ENCODE measurements around the gene DNAJC27.

The DNAJC27 gene

DNA sequence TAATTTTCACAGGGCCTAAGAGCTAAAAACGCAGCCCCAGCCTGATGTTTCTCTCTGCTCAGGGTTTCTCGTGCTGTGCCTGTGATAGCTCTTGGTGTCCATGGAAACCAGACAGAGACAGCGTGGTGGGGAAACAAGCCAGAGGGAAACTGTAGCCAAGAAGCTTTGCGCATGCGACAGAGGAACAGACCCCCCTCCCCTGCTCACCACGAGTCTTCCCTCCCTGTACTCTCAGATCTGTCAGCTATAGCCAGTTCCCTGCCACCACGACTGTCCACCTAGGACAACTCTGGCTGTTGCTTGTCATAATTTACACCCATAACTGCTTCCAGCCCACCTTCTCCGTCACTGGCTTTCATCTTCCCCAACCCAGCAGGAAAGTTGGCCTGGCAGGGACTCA lies 13.2 kb upstream of the DNAJC27 start:
- DNase-seq (ENCODE audit: insufficient read length, low spot score) (no peak), FAIRE-seq (no peak)
- TF ChIP-seq, protein P1, sequence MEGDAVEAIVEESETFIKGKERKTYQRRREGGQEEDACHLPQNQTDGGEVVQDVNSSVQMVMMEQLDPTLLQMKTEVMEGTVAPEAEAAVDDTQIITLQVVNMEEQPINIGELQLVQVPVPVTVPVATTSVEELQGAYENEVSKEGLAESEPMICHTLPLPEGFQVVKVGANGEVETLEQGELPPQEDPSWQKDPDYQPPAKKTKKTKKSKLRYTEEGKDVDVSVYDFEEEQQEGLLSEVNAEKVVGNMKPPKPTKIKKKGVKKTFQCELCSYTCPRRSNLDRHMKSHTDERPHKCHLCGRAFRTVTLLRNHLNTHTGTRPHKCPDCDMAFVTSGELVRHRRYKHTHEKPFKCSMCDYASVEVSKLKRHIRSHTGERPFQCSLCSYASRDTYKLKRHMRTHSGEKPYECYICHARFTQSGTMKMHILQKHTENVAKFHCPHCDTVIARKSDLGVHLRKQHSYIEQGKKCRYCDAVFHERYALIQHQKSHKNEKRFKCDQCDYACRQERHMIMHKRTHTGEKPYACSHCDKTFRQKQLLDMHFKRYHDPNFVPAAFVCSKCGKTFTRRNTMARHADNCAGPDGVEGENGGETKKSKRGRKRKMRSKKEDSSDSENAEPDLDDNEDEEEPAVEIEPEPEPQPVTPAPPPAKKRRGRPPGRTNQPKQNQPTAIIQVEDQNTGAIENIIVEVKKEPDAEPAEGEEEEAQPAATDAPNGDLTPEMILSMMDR (IDR thresholded peaks at IDR 0.05; ENCODE audit: insufficient read depth, missing control alignments): no peak

DNA sequence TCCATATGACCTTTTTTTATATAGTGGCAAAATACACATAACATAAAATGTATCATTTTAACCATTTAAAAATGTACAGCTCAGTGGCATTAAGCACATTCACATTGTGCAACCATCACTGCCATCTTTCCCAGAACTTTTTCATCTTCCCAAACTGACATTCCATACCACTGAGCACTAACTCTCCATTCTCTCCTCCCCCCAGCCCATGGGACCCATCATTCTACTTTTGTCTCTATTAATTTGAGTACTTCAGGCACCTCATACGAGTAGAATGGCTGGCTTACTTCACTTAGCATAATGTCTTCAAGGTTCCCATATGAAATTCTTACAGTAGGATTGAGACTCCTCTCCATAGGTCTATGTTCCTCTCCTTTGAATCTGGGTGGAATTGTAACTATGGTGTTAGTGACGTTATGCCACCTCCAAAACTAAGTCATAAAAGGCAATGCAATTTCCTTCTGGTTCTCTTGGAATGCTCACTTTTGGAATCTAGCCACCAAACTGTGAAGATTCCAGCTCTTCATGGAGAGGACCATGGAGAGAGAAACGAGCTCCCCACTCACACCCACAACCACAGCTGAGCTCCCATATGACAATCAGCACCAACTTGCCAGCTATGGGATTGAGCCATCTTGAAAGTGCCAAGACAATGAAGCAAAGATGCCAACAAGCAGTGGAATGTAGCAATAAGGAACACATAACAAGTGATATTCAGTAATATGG lies 9.8 kb upstream of the DNAJC27 start:
- TF ChIP-seq, protein P1 (IDR thresholded peaks at IDR 0.05; ENCODE audit: insufficient read depth, missing control alignments): no peak
- DNase-seq (ENCODE audit: insufficient read length, low spot score): no peak
- no peak for FAIRE-seq

DNA sequence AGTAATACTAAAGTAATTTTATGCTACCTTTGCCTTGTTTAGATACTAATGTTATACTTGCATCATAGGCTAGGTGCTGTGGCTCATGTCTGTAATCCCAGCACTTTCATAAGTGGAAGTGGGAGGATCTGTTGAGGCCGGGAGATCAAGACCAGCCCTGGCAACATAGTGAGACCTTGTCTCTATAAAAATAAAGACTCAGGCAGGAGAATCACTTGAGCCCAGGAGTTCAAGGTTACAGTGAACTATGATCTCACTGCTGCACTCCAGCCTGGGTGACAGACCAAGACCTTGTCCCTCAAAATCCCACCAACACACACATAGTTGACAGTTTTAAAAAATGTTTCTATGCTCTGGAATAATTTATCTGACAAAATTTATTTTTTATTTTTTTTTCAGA lies 6.9 kb upstream of the DNAJC27 start:
- FAIRE-seq (no peak), DNase-seq (ENCODE audit: insufficient read length, low spot score) (no peak)
- TF ChIP-seq, protein P1 (IDR thresholded peaks at IDR 0.05; ENCODE audit: insufficient read depth, missing control alignments): no peak

DNA sequence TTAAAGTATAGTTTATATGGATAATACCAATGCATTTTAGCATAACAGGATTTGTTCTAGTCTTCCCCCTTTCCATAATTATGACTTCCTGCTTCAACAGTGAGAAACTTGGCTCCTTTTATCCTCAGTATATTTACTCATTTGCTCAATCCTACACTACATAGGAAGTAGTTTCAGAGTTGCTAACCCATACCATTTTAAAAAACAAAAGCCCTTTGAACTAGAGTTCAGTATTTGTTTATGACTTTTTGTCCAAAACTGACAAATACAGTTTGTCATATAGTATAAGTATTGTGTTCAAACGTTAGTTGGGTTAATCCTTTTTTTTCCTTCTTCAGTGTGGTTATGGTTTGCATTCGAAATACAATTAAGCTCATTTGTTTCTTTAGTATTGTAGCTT lies 5.9 kb upstream of the DNAJC27 start:
- DNase-seq (ENCODE audit: insufficient read length, low spot score): no peak

DNA sequence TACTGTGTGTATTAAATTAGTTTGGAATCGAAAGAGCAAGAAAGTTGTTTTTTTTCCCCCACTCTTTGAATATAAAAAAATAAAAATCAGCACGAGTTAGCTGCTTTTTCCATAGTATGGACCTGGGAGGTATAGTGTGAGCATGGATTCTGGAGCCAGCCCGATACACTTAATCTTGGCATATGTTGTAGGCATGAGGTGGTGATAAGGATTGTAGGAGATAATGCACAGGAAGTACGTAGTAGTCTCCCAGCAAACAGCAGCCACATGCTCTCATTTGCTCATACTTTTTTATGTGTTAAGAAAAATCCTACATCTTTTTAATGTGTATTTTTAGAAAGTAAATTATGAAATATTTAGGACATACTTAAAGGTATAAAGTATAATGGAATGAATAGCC lies 2.1 kb upstream of the DNAJC27 start:
- FAIRE-seq: no peak
- DNase-seq (ENCODE audit: insufficient read length, low spot score): no peak
- TF ChIP-seq, protein P1 (IDR thresholded peaks at IDR 0.05; ENCODE audit: insufficient read depth, missing control alignments): no peak

More for the DNA sequence above, 5.9 kb upstream of the DNAJC27 start:
- no peak for FAIRE-seq
- TF ChIP-seq, protein P1 (IDR thresholded peaks at IDR 0.05; ENCODE audit: insufficient read depth, missing control alignments): no peak

DNA sequence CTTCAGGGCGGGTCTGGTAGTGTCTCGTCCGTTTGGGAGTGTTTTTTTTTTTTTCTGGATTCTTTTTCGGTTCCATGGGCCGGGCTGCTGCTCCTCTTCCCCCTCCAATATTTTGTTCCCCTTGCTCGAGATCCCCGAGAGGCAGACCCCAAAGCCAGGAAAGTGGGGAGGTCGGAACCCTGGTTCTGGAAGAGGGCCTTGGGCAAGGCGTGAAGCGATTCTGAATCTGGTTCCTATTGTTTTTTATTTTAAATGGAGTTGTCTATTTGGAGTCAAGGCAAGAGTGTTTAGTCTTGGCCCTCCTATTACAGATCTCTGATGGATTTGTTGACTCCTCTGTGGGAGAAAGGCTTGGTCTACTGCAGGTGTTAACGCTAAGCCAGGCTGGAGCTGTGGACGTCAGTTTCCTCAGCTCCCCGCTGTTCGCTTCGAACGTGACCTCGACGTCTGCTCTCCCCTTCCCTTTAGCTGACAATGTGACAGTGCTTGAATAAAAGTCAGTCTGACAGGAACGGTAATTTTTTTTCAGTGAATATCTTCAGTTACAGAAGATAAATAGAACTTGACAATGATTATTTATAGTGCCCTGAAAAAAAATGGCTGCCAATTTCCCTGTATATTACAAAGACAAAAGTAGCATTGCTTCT lies 683 bp upstream of the DNAJC27 start:
- TF ChIP-seq, protein P1 (IDR thresholded peaks at IDR 0.05; ENCODE audit: insufficient read depth, missing control alignments): no peak
- DNase-seq (ENCODE audit: insufficient read length, low spot score): no peak
- FAIRE-seq: no peak

DNA sequence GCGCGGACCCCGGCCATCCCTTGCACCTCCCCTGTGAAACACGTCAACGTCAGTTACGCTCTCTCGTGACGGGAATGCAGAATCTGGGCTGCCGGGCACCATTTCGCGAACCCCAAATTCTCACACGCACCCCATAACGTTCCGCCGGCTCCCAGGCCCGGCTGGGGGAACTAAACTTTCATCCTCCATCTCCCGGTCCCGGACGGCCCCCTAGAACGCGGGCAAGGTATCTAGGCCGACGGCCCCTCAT lies 544 bp downstream of the DNAJC27 start:
- TF ChIP-seq, protein P1 (IDR thresholded peaks at IDR 0.05; ENCODE audit: insufficient read depth, missing control alignments): no peak
- DNase-seq (ENCODE audit: insufficient read length, low spot score) (no peak), FAIRE-seq (no peak)
